GM23338 (cell line): Measurements from ENCODE around the gene USH2A. TPM values are rescaled to one million over a fixed set of nuclear protein-coding genes. Genes with fewer than 3 reads are reported as not detected.

Experiments
- ATAC-seq: fragments of 200-7000 bp; cut with Tn5 transposase; 3 replicates; pipeline ENCODE4 v1.9.1; 2020
- DNase-seq: peaks from one replicate; pipeline ENCODE4 v3.0.0-alpha.2; 2015; ENCODE audit warnings: low spot score
- H2AFZ ChIP-seq: fragments of 200-600 bp; sonication (generic); 2 replicates; pipeline ENCODE4 v1.8.0; 2016; ENCODE audit warnings: antibody characterized with exemption, mild to moderate bottlenecking, moderate library complexity
- H3F3A ChIP-seq: fragments of 200-600 bp; sonication (generic); replicated peaks from 2 replicates; pipeline ENCODE4 v1.8.0; 2017; ENCODE audit warnings: antibody characterized with exemption, mixed run types, low read depth
- H3K27ac ChIP-seq: fragments of 200-600 bp; sonication (generic); 2 replicates; pipeline ENCODE4 v1.6.1; 2016; ENCODE audit warnings: low read depth
- H3K27me3 ChIP-seq: fragments of 200-600 bp; sonication (generic); 2 replicates; pipeline ENCODE4 v1.8.0; 2016; ENCODE audit warnings: mild to moderate bottlenecking, mixed run types, moderate library complexity; ENCODE audit not compliant: insufficient read depth
- H3K36me3 ChIP-seq: fragments of 200-600 bp; sonication (generic); 2 replicates; pipeline ENCODE4 v1.8.0; 2016; ENCODE audit warnings: mild to moderate bottlenecking; ENCODE audit not compliant: insufficient read depth
- H3K4me1 ChIP-seq: fragments of 200-600 bp; sonication (generic); 2 replicates; pipeline ENCODE4 v1.8.0; 2016; ENCODE audit warnings: mild to moderate bottlenecking, moderate library complexity; ENCODE audit not compliant: insufficient read depth
- H3K4me2 ChIP-seq: fragments of 200-600 bp; sonication (generic); 2 replicates; pipeline ENCODE4 v1.7.1; 2017; ENCODE audit warnings: mixed run types
- H3K4me3 ChIP-seq: fragments of 200-600 bp; sonication (generic); 2 replicates; pipeline ENCODE4 v1.6.1; 2016; ENCODE audit warnings: mixed run types
- H3K79me2 ChIP-seq: fragments of 200-600 bp; sonication (generic); replicated peaks from 2 replicates; pipeline ENCODE4 v1.8.0; 2017; ENCODE audit warnings: mild to moderate bottlenecking; ENCODE audit not compliant: insufficient read depth
- H3K9me2 ChIP-seq: fragments of 200-600 bp; sonication (generic); 2 replicates; pipeline ENCODE4 v1.8.0; 2017; ENCODE audit not compliant: insufficient read depth
- H4K20me1 ChIP-seq: fragments of 200-600 bp; sonication (generic); replicated peaks from 2 replicates; pipeline ENCODE4 v1.8.0; 2017; ENCODE audit warnings: mild to moderate bottlenecking; ENCODE audit not compliant: insufficient read depth
- H3K27ac Mint-ChIP-seq: 2 replicates; pipeline ENCODE4 v1.8.0; 2020; ENCODE audit warnings: inconsistent platforms, mild to moderate bottlenecking, moderate library complexity, mixed read lengths
- H3K27me3 Mint-ChIP-seq: 3 replicates; pipeline ENCODE4 v1.8.0; 2022; ENCODE audit warnings: low read depth, mild to moderate bottlenecking, moderate library complexity, mixed read lengths, inconsistent platforms; ENCODE audit not compliant: insufficient read depth, poor library complexity
- H3K36me3 Mint-ChIP-seq: 3 replicates; pipeline ENCODE4 v1.8.0; 2021; ENCODE audit warnings: low read depth, mild to moderate bottlenecking, inconsistent platforms, moderate library complexity, mixed read lengths
- H3K4me1 Mint-ChIP-seq: 3 replicates; pipeline ENCODE4 v1.8.0; 2020; ENCODE audit warnings: mild to moderate bottlenecking, inconsistent platforms, mixed read lengths
- H3K4me3 Mint-ChIP-seq: 3 replicates; pipeline ENCODE4 v1.8.0; 2021; ENCODE audit warnings: moderate library complexity, mild to moderate bottlenecking, inconsistent platforms, mixed read lengths
- H3K9me3 Mint-ChIP-seq: 3 replicates; pipeline ENCODE4 v1.8.0; 2020; ENCODE audit warnings: moderate library complexity, mild to moderate bottlenecking, inconsistent platforms, mixed read lengths
- CREB1 ChIP-seq: fragments of 250-450 bp; sonication (Bioruptor Pico); IDR thresholded peaks from 2 replicates; pipeline ENCODE4 v1.5.0; 2020; ENCODE audit warnings: low read depth, mild to moderate bottlenecking, moderate library complexity
- ETS1 ChIP-seq: IDR thresholded peaks from 2 replicates; pipeline ENCODE4 v1.6.1; 2016; ENCODE audit warnings: antibody characterized with exemption
- EZH2 ChIP-seq: fragments of 200-600 bp; sonication (generic); IDR thresholded peaks from one replicate; pipeline ENCODE4 v1.8.0; 2017; ENCODE audit warnings: antibody characterized with exemption, mild to moderate bottlenecking, low read depth; ENCODE audit not compliant: unreplicated experiment
- EZH2phosphoT487 ChIP-seq: fragments of 200-600 bp; sonication (generic); IDR thresholded peaks from one replicate; pipeline ENCODE4 v1.8.1; 2018; ENCODE audit warnings: antibody characterized with exemption; ENCODE audit not compliant: unreplicated experiment
- NANOG ChIP-seq: IDR thresholded peaks from 2 replicates; pipeline ENCODE4 v1.6.1; 2016; ENCODE audit warnings: antibody characterized with exemption, borderline replicate concordance
- POLR2AphosphoS5 ChIP-seq: IDR thresholded peaks from 2 replicates; pipeline ENCODE4 v1.6.1; 2016; ENCODE audit warnings: antibody characterized with exemption, low read depth
- STAT1 ChIP-seq: IDR thresholded peaks from one replicate; pipeline ENCODE4 v1.6.1; 2016; ENCODE audit warnings: antibody characterized with exemption; ENCODE audit not compliant: unreplicated experiment
- polyA plus RNA-seq: library from polyadenylated mRNA; unstranded; fragments of >200 nt; fragmentation: Nextera tagmentation; extraction: Ambion mirVana; gene quantifications from 2 replicates; pipeline ENCODE4 v1.2.1, GENCODE V29; 2016
- total RNA-seq: library from RNA; depleted of rRNA; stranded (reverse); fragments of >200 nt; shearing (Covaris generic); gene quantifications from 2 replicates; pipeline ENCODE4 v1.2.3, GENCODE V29; 2014
- TF ChIP-seq, protein P1 (sequence below), 2 experiments: fragments of 200-600 bp in 1 of 2; sonication (generic) in 1 of 2; conservative IDR thresholded peaks; 2 replicates each; pipeline versions ENCODE4 v1.5.1 to v1.6.1; 2016 to 2017; ENCODE audit warnings: antibody characterized with exemption in 2 of 2, low read depth in 2 of 2, mild to moderate bottlenecking in 2 of 2, moderate library complexity in 1 of 2
- TF ChIP-seq, protein P2 (sequence below): IDR thresholded peaks from one replicate; pipeline ENCODE4 v1.6.1; 2018; ENCODE audit warnings: antibody characterized with exemption; ENCODE audit not compliant: unreplicated experiment

USH2A gene
- total and polyA plus RNA-seq, 2 experiments from 2014 or later = 0.03 TPM

DNA sequence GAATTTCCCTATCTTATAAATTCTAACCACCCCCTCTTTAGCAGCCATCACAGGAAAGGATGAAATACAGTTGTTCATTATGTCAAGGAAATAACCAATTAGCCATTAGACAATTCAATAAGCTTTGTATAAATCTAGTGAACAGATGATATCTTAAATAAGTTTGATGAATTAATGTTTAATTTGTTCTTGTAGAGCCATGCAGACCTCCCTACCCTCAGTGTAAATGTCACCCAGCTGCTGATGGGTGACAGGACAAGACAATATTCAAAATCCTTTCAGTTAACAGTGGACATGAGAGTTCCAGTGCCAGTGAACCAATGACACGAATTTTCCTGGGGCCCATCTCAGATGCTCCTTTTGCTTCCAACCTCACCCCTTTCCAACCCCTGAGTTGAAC, 460.2 kb downstream of the USH2A start:
- no peaks in the 10 kb centered on the region for H3F3A ChIP-seq
- no peak overlapping the region for H3K4me3 ChIP-seq
- H3K79me2 ChIP-seq = no peaks in the 10 kb centered on the region
- no peaks in the 10 kb centered on the region for H3K9me3 Mint-ChIP-seq
- H3K27ac Mint-ChIP-seq = no peak overlapping the region; the same call in 1 of the 2 replicates
- H3K27me3 Mint-ChIP-seq = no peaks in the 10 kb centered on the region
- H3K9me2 ChIP-seq = no peaks in the 10 kb centered on the region
- ATAC-seq (no peak), DNase-seq (no peak)
- no peaks in the 10 kb centered on the region for H3K36me3 Mint-ChIP-seq
- no peak overlapping the region for H3K4me3 Mint-ChIP-seq
- no peaks in the 10 kb centered on the region for H3K36me3 ChIP-seq
- peaks cover 6% of the 10 kb centered on the region; the same call in 2 of the 3 replicates for H3K4me1 Mint-ChIP-seq
- TF ChIP-seq, protein P1, sequence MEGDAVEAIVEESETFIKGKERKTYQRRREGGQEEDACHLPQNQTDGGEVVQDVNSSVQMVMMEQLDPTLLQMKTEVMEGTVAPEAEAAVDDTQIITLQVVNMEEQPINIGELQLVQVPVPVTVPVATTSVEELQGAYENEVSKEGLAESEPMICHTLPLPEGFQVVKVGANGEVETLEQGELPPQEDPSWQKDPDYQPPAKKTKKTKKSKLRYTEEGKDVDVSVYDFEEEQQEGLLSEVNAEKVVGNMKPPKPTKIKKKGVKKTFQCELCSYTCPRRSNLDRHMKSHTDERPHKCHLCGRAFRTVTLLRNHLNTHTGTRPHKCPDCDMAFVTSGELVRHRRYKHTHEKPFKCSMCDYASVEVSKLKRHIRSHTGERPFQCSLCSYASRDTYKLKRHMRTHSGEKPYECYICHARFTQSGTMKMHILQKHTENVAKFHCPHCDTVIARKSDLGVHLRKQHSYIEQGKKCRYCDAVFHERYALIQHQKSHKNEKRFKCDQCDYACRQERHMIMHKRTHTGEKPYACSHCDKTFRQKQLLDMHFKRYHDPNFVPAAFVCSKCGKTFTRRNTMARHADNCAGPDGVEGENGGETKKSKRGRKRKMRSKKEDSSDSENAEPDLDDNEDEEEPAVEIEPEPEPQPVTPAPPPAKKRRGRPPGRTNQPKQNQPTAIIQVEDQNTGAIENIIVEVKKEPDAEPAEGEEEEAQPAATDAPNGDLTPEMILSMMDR (conservative IDR thresholded peaks at IDR 0.05; ENCODE audit: low read depth in 2 of 2) = no peak
- TF ChIP-seq EZH2phosphoT487 (no peak), ETS1 (no peak), CREB1 (CRISPR knock-in tag) (no peak), STAT1 (no peak), NANOG (no peak), POLR2AphosphoS5 (no peak)
- H4K20me1 ChIP-seq = no peaks in the 10 kb centered on the region
- H3K4me1 ChIP-seq = no peaks in the 10 kb centered on the region
- no peaks in the 10 kb centered on the region for H3K27me3 ChIP-seq
- H3K27ac ChIP-seq = no peak overlapping the region
- no peak overlapping the region for H2AFZ ChIP-seq
- H3K4me2 ChIP-seq = no peak overlapping the region

DNA sequence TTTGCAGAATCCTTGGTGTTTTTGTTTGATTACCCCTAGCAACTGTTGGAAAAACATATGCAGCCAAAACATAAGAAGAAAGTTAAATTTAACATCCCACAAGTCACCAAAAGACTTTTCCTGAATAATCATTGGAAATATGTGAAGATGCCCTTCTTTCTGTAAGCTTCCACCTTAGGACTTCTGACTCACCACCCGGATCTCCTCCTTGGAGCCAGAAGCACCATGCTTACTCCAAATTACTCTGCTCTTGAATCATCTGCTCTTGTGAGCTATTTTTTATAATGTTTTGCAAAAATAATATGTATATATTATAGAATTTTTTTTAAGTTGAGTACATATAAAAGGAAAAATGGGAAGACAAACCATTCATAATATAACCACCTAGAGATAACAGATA, 464.4 kb downstream of the USH2A start:
- no peak overlapping the region for H3K4me2 ChIP-seq
- H3K27ac ChIP-seq = no peak overlapping the region
- H3K36me3 ChIP-seq = no peaks in the 10 kb centered on the region
- no peak overlapping the region for H3K27ac Mint-ChIP-seq
- H3K4me1 Mint-ChIP-seq = peaks cover 6% of the 10 kb centered on the region; the same call in 2 of the 3 replicates
- H4K20me1 ChIP-seq = no peaks in the 10 kb centered on the region
- H3F3A ChIP-seq = no peaks in the 10 kb centered on the region
- no peak overlapping the region for H3K4me3 ChIP-seq
- no peak for ATAC-seq
- H2AFZ ChIP-seq = peak overlapping the region; percentile 67; the same call in 1 of the 2 replicates
- no peaks in the 10 kb centered on the region for H3K36me3 Mint-ChIP-seq
- no peaks in the 10 kb centered on the region for H3K27me3 Mint-ChIP-seq
- DNase-seq = no peak
- no peak overlapping the region for H3K4me3 Mint-ChIP-seq
- H3K9me3 Mint-ChIP-seq = no peaks in the 10 kb centered on the region
- H3K4me1 ChIP-seq = no peaks in the 10 kb centered on the region
- H3K27me3 ChIP-seq = no peaks in the 10 kb centered on the region
- H3K9me2 ChIP-seq = no peaks in the 10 kb centered on the region
- no peaks in the 10 kb centered on the region for H3K79me2 ChIP-seq
- TF ChIP-seq, protein P2, sequence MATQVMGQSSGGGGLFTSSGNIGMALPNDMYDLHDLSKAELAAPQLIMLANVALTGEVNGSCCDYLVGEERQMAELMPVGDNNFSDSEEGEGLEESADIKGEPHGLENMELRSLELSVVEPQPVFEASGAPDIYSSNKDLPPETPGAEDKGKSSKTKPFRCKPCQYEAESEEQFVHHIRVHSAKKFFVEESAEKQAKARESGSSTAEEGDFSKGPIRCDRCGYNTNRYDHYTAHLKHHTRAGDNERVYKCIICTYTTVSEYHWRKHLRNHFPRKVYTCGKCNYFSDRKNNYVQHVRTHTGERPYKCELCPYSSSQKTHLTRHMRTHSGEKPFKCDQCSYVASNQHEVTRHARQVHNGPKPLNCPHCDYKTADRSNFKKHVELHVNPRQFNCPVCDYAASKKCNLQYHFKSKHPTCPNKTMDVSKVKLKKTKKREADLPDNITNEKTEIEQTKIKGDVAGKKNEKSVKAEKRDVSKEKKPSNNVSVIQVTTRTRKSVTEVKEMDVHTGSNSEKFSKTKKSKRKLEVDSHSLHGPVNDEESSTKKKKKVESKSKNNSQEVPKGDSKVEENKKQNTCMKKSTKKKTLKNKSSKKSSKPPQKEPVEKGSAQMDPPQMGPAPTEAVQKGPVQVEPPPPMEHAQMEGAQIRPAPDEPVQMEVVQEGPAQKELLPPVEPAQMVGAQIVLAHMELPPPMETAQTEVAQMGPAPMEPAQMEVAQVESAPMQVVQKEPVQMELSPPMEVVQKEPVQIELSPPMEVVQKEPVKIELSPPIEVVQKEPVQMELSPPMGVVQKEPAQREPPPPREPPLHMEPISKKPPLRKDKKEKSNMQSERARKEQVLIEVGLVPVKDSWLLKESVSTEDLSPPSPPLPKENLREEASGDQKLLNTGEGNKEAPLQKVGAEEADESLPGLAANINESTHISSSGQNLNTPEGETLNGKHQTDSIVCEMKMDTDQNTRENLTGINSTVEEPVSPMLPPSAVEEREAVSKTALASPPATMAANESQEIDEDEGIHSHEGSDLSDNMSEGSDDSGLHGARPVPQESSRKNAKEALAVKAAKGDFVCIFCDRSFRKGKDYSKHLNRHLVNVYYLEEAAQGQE = no peak
- no peak for TF ChIP-seq EZH2
- TF ChIP-seq, protein P1 (conservative IDR thresholded peaks at IDR 0.05; ENCODE audit: low read depth in 2 of 2) = no peak
